GM12801 (cell line): ENCODE results near the gene CADM4.

ENCODE experiments used
- TF ChIP-seq, protein P1 (sequence below): IDR thresholded peaks from one replicate; pipeline ENCODE4 v1.5.1; 2011; ENCODE audit warnings: control low read depth; ENCODE audit not compliant: insufficient read length; ENCODE audit errors: extremely low read depth

CADM4 gene

DNA sequence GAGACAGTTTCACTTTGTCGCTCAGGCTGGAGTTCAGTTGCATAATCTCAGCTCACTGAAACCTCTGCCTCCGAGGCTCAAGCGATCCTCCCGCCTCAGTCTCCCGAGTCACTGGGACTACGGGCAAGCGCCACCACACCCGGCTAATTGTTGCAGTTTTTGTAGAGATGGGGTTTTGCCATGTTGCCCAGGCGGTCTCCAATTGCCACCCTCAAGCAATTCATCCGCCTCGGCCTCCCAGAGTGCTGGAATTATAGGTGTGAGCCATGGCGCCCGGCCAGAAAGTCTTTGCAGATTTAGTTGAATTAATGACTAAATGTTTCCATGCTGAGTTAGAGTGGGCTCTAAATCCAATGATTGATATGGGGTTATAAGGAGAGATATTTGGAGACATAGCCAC lies 4.5 kb upstream of the CADM4 start:
- TF ChIP-seq, protein P1, sequence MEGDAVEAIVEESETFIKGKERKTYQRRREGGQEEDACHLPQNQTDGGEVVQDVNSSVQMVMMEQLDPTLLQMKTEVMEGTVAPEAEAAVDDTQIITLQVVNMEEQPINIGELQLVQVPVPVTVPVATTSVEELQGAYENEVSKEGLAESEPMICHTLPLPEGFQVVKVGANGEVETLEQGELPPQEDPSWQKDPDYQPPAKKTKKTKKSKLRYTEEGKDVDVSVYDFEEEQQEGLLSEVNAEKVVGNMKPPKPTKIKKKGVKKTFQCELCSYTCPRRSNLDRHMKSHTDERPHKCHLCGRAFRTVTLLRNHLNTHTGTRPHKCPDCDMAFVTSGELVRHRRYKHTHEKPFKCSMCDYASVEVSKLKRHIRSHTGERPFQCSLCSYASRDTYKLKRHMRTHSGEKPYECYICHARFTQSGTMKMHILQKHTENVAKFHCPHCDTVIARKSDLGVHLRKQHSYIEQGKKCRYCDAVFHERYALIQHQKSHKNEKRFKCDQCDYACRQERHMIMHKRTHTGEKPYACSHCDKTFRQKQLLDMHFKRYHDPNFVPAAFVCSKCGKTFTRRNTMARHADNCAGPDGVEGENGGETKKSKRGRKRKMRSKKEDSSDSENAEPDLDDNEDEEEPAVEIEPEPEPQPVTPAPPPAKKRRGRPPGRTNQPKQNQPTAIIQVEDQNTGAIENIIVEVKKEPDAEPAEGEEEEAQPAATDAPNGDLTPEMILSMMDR: no peak

DNA sequence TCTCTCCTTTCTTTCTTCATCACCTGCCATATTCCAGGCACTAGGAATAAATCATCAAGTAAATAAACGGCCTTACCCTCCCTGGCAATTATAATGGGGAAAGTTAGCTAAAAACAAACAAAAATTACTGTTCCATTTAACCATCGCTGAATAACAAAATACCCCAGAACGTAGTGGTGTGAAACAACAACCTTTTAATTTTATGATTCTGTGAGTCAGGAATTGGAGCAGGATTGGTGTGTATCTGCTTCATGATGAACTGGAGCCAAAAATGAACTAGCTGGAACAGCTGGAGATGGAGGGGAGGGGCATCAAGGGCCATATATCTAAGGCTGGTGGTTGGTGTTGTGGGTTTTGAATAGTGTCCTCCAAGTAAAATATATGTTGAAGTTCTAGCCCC lies 3.7 kb upstream of the CADM4 start:
- TF ChIP-seq, protein P1: no peak

DNA sequence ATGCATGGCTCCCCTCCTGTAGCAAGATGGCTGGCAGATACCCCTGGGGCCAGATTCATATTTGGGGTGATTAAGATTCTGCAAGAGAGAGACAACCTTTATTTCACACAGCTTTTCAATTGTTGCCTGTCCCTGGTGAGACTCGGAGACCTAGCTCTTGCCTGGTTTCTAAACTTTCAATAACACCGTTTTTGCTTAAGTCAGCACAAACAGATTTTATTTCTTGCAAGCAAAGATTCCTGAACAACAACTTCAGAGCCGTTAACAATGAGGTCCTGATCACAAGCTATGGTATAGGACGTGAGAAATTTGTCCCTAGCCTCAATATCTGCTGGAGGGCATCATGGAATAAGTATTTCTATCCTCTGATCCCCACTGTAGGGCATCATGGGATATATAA lies 2.9 kb upstream of the CADM4 start:
- TF ChIP-seq, protein P1: no peak

DNA sequence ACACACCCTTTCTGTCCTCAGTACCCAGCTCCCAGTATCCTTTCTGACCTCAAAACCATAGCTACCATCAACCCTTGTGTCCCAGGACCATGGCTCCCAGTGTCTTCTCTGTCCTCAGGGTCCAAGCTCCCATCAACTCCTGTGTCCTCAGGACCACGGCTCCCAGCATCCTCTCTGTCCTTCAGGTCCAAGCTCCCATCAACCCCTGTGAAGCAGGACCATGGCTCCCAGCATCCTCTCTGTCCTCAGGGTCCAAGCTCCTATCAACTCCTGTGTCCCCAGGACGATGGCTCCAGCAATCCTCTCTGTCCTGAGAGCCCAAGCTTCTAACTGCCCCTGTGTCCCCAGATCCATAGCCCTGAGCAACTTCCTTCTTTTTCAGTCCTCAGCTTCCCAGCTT lies 1.7 kb upstream of the CADM4 start:
- TF ChIP-seq, protein P1: no peak

DNA sequence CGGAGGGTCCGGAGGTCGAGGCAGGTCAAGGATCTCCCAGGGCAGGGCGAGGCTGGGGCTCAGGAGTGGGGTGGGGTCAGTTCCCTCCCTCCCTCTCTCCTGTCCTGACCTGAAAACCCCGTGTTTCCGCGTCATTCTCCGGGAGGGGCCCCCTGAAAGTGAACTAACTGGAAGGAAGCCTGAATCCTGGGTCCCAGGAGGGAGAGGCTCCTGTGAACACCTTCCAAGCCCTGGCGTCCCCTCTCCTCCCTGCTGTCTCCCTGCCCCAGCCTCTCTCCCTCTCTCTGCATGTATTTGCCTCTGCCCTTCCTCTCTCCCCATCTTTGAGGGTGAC lies 741 bp upstream of the CADM4 start:
- TF ChIP-seq, protein P1: no peak

DNA sequence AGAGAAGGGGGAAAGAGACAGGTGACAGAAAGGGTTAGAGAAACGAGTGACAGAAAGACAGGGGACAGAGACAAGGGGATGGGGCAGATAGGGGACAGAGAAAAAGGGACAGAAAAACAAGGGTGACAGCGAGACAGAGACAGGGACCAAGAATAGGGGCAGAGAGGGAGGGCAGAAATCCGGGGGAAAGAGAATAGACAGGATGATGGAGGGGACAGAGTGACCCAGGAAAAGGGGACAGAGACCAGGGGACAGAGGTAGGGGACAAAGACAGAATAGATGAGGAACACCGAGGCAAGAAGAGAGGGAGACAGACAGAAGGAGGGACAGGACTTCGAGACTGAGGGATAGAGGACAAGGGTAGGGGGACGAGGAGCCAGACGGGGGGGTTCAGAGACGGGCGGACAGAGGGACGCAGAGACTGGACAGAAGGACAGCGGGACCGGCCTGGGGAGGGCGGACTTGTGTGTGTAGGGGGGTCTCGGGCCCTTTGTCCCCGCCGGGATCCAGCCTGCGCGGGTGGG lies 593 bp downstream of the CADM4 start:
- TF ChIP-seq, protein P1: no peak

DNA sequence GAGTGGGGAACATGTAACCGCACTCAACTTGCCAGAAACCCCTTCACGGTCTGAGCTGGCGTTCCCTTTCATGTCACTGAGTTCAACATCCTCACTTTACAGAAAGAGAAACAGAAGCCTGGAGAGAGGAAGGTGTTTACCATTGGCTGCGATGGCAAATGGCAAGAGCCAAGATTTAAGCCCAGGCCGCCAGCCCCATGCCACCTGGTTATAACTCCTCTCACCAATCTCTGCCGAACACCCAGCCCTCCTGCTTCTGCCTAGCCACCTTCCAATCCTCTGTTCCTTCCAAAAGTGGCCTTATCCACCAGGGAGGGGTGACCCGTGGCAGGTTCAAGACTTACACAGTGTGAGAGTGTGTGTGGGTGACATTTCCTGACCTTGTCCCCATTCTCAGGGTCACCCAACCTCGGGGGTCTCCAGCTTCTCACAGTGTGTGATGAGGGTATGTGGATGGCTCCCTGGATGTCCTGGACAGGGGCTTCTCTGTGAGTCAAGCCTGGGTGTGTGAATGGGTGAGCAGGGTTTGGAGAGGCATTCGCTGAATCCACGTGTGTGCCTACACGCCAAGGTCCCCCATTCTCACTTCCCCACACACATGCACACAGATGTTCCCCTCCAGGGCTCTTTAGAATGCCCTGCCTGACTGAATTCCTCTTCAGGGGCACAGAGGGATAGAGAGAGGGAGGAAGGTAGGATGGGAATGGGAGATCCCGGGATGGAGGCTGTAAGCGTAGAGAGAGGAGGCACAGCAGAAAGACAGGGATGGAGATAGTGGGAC lies 1.2 kb downstream of the CADM4 start:
- TF ChIP-seq, protein P1: no peak
